Stimulated activated CD8-positive, alpha-beta memory T cell treated with anti-CD3 and anti-CD28 coated beads, Interleukin-12 subunit alpha, Interleukin-12 subunit beta, amount 100 ng/mL, for 4 hours (primary cell): ENCODE data around the gene KCNV2.

Source experiments
- DNase-seq: peaks from one replicate; pipeline ENCODE4 v3.0.0-alpha.2; 2020; ENCODE audit warnings: low read depth

KCNV2 gene

DNA sequence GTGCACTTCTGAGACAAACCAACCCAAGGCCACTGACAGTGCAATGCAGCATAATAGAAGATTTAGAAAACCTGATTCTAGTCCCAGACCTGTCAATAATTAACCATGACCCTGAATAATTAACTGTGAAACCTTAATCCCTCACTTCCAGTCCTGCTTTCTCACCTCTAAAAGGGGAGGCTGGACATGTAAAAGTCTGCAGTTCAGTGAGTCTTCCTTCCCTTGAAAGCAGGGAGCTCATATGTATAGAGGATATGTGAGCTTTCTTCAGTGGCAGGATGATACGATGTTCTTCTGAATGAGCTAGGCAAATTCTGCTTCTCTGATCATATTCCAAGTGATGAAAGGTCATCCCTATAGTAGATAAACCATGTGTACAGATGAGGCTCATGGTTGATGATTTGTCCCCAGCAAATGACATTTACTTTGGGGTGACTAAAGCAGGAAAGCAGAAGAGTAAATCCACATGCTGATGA, 2.9 kb downstream of the KCNV2 start:
- DNase-seq, result no peak

DNA sequence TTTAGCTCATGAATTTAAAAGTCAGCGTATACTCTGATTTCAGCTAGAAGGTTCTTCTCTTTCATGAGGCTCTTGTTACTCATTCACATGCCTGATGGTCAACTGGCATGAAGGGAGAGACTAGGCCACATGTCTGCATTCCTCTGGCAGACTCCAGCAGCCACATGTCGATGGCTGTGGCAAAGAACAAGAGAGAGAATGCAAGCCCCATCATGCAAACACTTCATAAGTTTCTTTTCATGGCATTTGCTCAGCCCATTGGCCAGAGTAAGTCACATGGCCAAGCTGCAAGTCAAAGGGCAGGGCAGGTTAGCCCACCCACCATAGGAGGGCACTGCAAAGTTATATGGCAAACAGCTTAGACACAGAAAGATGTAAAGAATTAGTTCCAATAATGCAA, 5.4 kb downstream of the KCNV2 start:
- no peak for DNase-seq

- no peak for DNase-seq
Observed at GRCh38 chr9:2723376-2724065, 6.2 kb downstream of the KCNV2 start.

- no peak for DNase-seq
Observed at GRCh38 chr9:2725126-2725525, 7.8 kb downstream of the KCNV2 start.

GRCh38 chr9:2725898-2726649, 8.8 kb downstream of the KCNV2 start:
- no peak for DNase-seq

DNA sequence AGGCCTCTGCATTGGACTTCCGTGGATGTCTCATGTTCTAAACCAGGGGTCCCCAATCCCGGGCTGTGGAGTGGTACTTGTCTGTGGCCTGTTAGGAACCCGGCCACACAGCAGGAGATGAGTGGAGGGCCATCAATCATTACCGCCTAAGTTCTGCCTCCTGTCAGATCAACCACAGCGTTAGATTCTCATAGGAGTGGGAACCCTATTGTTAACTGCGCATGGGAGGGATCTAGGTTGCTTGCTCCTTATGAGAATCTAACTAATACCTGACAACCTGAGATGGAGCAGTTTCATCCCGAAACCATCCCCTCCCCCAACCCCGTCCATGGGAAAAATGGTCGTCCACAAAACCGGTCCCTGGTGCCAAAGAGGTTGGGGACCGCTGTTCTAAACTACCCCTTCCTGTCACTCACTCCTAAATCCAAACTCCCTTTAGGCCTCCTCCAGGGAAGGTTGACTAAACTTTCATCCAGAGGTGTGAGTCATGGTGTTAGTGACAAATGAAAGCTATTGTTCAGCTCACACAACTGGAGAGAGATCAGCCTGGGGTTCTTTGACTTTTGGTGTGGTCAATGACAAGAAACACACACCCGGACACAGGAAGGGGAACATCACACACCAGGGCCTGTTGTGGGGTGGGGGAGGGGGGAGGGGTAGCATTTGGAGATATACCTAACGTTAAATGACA, 9.5 kb downstream of the KCNV2 start:
- no peak for DNase-seq

DNA sequence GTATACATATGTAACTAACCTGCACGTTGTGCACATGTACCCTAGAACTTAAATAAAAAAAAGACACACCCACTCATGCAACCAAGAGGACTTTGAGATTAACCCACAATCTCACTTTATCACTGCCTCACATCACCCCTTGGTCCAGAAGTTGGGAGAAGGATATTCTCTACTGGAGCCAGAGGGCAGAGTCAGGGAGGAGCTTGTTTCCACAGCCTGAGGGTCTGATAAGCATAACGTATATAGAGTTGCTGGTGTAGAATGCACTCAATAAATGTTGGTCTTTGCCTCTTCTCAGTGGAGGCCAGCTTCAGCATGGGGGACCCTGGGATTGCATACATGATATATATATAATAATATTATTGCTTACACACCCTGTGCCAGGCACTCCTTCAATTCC, 10.1 kb downstream of the KCNV2 start:
- no peak for DNase-seq

GRCh38 chr9:2727966-2728613, 10.8 kb downstream of the KCNV2 start:
- DNase-seq, result no peak

DNA sequence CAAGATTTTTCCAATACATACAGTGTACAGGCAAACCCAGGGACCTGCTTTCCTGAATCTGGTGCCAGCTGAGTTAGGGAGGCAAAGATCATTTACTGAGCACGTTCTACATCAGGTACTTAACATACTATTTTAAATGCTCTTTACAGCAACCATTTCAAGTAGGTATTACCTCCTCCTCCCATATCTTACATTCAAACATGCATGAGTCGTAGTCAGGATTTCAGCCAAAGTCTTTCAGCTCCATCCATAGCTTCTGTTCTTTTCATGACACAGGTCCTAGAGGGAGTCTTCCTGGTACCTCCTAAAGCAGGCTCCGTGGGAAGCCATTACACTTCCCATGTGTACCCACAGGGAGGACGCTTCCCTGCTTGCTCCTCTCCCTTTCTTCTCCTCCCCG, 11.7 kb downstream of the KCNV2 start:
- DNase-seq, result no peak

DNA sequence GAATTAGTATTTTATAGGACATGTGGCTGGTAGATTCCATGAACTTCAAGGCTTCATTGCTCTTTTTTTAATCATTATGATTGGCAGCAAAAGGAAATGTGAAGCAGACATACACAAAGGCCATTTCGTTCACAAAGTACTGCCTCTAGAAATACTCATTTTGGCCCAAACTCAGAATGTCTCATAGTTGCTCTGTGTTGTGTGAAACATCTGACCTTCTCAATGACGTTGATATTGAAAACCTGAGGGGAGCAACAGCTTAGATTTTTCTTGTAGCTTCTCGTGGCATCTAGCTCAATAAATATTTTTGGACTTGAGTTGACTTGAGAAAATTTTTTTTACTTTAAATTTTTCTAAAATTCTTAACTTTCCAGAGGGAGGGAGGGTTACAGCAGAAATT, 12.4 kb downstream of the KCNV2 start:
- no peak for DNase-seq

- DNase-seq, result no peak
Observed at GRCh38 chr9:2730971-2731370, 13.7 kb downstream of the KCNV2 start.

GRCh38 chr9:2732492-2732891, 15.2 kb downstream of the KCNV2 start:
- DNase-seq, result no peak

GRCh38 chr9:2740616-2741015, 23.3 kb downstream of the KCNV2 start:
- no peak for DNase-seq

DNA sequence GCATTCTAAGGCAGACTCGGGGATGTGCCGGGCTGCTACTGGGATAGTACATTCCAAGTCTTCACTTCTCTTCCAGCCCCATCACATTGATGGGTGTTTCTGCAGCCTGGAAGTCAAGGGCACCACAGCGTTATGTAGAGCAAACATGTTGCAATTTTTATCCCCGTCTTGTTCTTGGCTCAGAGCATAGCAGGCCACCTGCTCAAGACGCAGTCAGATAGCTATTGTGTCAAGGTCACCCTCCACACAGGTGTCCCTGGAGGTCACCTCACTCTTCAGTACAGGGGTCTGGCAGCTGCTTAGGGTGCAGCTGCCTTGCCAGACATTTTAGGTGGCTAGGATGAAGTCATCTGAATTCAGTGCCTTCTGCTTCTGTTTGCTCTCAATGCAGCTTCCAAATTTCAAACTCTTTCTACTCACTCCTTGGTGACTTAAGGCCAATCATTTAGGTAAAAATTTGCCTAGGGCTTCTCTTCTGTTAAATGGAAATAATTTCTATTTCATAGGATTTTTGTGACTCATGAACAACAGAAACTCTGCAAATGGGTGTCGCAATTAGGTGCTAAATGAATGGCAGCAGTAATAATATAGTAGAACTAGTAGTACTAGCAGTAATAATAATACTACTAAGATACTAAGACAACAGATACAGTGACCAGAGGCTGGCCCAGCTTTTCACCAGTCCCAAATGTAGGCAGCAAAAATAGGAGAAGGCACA, 24.3 kb downstream of the KCNV2 start:
- DNase-seq, result no peak

- no peak for DNase-seq
Observed at GRCh38 chr9:2742214-2742613, 24.9 kb downstream of the KCNV2 start.

- no peak for DNase-seq
Observed at GRCh38 chr9:2743937-2744529, 26.7 kb downstream of the KCNV2 start.

DNA sequence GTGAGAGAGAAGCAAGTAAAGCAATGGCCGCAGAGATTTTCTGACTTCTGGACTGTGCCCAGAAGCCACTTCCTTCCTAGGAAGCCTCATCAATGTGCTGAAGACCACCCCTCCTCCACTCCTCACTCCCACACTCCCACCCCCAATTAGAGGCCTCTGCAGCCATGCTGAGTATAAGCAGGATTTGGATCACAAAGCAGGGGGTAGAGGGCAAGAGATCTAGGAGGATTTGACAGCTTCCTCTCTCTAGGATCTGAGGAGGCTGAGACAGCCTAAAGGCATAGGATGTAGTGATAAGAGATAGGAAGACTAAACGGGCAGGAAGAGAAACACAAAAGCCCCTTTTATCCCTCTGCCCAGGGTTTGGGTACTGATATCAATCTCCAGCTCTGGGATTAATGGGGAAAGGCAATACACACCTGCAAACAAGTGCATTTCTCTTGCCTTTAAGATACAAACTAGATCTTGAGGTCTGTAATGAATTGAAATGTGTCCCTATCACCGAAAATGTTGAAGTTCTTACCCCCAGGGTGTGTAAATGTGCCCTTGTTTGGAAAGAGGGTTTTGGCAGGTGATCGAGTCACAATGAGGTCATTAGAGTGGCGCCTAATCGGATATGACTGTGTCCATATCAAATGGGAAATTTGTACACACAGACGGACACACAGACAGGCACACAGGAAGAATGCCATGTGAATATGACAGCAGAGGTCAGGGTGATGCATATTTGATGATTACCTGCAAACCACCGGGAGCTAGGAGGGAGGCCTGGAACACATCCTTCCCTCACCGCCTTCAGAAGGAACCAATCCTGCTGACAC, 28.5 kb downstream of the KCNV2 start:
- no peak for DNase-seq

DNA sequence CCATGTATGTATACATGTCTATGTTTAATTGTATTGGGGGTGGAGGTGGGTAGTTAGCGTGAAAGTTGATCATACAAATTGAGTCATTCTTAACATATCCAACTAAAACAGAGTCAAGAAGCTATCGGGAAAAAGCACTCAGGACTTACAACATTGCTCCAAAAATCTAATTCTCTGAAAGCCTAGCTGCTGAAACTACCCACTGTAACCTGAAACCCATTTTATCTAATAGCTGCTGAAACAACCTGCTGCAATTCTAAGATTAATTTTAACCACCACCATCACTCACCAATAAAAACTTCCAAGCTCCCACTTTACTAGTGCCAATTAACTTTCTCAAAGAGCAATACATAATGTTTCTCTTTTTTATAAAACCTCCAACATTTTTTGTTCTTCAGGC, 32.2 kb downstream of the KCNV2 start:
- no peak for DNase-seq

DNA sequence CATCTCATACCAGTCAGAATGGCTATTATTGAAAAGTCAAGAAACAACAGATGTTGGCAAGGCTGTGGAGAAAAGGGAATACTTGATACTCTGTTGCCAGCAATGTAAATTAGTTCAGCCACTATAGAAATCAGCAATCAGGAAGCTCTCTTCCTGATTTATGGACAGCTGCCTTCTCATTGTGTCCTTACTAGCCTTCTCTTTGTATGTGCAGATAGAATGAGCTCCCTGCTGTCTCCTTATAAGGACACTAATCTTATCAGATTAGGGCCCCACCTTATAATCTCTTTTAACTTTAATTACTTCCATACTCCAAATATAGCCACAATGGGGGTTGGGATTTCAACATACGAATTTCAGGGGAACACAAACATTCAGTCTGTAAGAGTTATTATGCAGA, 38.0 kb downstream of the KCNV2 start:
- DNase-seq, result no peak

DNA sequence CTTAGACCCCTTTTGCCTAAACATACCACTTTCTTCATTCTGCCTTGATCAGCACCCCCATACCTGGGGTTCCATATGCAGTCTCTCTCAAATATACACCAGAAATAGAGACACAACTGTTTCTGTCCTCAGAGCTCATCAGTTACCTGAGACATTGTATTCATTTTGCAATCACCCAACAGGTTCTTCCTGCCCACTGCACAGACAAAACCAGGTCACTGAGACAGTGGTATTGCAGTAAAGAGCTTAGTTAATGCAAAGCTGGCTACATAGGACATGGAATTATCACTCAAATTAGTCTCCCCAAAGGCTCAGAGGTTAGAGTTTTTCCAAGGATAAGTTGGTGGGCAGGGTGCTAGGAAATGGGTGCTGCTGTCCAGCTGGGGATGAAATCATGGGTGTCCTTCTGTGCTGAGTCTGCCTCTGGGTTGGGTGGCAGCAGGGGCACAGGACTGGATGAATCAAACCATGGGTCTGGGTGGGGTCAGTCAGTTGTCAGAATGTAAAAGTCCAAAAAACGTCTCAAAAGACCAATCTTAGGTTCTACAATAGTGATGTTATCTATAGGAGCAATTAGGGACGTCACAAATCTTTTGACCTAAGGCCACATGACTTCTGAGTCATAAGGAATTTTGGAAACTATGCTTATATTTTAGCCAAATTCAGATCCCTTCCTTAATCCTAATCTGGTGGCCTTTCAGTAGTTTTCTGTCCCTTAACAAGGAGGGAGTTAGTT, 41.0 kb downstream of the KCNV2 start:
- DNase-seq, result no peak
